HG02938 (cell line): ENCODE results near the gene FRMD1.

Source experiments
- ATAC-seq: cut with Tn5 transposase; IDR thresholded peaks from one replicate; pipeline ENCODE4 v1.9.1; 2021; ENCODE audit warnings: mild to moderate bottlenecking, moderate library complexity; ENCODE audit not compliant: unreplicated experiment

Gene FRMD1

GRCh38 chr6:168078943-168079405 lies at the start of gene FRMD1:
FRMD1 (minus strand) TSS chr6:168079212; CDS start chr6:168079094, 118 bp downstream.
- ATAC-seq: no peak

DNA sequence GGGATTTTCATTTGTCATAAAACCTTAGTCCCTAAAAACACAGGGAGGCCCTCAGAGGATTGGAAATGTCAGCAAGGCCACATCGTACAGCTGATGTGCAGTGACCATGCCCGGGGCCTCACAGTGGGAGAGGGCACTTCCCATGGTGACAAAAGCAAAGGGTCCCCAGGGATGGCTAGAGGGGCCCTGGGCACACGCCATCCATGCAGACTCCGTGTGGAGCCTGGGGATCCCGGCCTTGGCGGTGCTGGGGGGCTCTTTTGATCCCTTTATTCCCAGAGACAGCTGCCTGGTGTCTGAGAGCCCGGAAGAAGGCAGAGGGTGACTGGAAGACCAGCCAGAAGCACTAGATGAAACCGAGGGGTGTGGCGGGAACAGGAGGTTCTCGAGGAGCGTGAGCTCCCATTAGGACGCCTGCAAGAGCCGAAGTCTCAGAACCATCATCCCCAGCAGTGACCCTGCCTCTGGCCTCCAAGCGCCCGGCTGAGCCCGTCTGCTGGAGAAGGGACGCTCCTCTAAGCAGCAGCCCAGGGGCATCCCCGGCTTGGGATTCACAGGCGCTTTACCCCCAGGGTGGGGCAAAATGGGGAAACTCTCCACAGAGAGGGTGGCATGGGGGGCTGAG lies 49.1 kb upstream of the FRMD1 start:
- ATAC-seq: no peak

DNA sequence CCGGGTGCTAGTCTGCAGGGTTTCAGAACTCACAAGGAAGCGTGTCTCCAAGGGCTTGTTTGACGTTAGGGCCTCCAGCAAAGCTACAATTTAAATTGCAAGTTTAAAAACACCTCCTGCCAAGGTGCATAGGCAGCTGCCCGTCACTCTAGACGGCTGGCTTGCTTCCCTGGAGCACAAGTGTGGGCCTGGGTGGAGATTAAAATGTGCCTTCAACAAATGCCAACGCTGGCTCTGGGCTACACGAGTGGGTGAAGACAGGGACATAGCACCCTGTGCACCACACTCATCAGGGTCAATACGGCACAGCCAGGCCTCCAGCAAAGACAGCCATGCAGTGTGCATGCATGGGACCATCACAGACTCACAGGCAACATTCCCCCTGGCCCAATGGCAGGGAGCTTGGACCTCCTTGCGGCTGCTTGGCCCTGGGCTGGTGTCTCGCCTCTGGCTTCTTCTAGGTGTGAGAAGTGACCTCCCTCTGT lies 48.4 kb upstream of the FRMD1 start:
- no peak for ATAC-seq

DNA sequence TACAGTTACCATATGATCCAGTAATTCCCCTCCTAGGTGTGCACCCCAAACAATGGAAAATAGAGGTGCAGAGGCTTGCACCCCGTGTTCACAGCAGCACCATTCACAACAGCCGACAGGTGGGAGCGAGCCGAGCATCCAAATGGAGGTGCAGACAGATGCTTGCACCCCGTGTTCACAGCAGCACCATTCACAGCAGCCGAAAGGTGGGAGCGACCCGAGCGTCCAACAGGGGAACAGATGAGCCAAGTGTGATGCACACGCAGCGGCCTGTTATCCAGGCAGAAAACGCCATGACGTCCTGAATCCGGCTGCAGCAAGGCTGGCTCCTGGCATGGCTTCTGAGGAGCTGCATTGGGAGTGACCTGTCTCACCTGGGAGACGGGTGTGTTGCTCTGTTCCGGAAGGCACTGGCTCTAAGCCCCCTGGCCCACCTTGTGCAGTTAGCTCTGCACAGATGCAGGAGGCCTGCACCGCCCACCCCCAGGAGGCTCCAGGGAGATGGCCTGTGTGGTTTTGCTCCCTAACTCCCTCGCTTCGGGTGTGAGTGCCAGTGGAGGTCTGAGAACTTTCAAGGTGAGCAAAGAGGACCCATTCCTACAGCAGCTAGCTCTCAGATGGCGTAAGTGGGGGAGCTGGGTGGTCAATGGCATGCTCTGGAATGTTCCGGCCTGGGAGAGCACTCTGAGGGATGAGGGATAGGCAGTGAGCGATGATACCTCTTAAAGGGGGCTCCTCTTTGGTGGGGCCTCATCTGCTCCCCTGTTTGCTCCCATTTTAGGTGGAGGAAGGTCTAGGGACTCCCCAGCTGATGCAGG lies 47.8 kb upstream of the FRMD1 start:
- ATAC-seq: no peak

GRCh38 chr6:168125429-168126001 lies 46.5 kb upstream of the FRMD1 start:
- ATAC-seq: no peak

DNA sequence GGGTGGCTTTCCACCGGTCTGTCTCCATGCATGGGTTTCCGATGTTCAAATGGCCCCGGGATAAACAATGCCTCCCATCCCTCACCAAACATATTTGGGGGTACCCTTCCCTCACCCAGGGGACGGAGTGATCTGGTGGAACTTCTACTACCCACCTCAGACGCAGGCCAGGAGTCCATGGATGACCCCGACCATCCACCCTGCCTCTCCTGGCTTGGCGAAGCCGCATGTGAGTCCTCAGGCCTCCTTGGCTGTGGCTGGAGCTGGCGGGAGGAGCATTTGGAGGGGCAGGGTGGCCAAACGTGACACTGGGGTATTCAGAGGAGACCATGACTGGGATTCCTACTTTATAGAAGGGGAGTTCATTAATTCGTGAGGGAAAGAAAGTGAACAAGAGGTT lies 45.9 kb upstream of the FRMD1 start:
- ATAC-seq: no peak

DNA sequence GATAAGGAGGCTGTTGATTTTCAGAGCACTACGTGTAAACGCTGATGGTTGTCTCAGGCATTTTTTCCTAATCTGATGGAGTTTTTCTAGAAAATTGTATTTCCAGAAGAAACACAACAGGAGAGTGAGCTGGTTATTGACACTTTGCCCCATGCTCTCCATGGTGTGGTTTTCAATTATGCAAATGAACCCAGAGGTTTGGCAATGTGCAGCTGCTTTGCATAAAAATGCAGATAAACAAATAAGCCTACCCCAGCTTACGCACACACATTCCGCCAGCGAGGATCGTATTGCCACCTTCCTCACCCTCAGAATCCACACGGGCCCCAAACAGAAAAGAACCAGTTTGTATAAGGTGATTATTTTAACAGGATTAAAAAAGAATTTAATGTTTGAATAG lies 45.1 kb upstream of the FRMD1 start:
- no peak for ATAC-seq

GRCh38 chr6:168123165-168123911 lies 44.3 kb upstream of the FRMD1 start:
- ATAC-seq: no peak

GRCh38 chr6:168122521-168122920 lies 43.5 kb upstream of the FRMD1 start:
- ATAC-seq: no peak

GRCh38 chr6:168122011-168122410 lies 43.0 kb upstream of the FRMD1 start:
- ATAC-seq: no peak

- ATAC-seq: no peak
Measured at GRCh38 chr6:168121303-168121665, 42.3 kb upstream of the FRMD1 start.

DNA sequence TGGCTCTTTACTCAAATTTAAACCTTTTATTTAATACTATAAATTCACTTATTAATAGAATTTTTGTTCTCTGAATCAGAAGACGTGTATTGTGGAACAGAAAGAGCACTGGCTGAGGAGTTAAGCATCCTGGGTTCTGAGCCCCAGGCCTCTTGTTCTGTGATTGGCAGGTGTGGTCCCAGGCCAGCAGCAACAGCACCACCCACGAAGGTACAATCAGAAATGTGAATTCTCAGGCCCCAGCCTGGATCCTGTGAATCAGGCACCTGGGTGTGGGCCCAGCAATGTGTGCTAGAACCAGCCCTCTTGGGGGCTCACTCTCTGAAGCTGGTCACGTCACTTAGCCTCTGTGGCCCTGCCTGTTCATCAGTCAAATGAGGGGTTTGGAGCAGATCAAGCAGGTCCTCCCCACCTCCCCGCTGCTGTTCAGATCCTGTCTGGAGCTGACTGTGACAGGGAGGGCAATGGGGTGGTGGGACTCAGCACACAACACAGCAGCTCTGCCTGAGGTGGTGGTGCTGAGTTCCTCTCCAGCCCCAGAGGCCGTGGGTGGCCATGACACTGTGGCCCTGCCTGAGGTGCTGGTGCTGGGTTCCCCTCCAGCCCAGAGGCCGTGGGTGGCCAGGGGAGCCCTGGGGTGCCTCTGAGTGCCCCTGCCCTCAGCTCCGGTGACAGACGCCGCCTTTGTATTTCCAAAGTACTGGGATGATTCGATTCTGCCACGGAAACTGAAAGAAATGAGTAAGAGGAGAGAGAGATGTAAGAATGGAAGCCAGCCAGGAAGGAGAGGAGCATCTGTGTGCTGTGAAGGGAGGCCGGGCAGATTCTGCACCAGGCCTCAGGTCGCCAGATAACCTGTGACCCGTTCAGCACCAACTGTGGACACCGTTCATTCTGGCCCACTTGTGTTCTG lies 41.6 kb upstream of the FRMD1 start:
- no peak for ATAC-seq

- no peak for ATAC-seq
Measured at GRCh38 chr6:168119539-168119938, 40.5 kb upstream of the FRMD1 start.

DNA sequence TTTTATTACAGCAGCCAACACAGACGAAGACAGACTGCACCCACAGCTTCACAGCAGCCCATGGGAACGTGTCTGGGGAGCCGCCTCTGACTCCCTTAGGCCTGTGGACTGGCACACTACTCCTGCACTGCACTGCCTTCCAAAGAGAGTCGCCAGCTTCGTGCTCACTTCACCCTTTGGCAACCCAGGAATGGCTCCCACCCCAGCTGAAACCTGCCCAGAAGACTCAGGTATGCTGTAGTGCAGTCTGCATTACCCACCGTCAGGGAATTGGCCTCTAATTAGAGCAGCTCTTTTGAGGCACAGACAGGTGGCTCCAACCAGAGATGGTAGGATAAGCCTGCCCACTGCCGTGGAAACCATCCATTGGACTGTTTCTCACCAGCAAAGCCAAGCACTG lies 39.9 kb upstream of the FRMD1 start:
- ATAC-seq: no peak

DNA sequence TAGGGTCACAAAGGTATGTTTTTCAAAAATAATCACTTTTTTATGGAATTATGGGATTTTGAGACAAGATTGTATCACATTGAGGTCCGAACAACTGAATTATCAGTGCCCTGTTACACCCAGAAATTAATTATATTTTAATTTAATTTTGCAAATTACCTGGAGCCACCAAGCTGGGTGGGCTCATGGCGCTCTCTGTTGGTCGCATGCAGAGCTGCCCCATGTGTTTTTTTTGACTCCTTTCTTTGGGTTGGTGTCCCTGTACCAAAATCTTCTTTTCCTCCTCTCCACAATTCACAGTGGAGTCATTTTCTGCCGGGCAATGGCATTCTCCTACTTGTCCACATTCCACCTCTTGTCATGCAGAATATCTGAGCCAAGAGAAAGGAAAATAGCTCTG lies 38.9 kb upstream of the FRMD1 start:
- no peak for ATAC-seq

GRCh38 chr6:168116975-168117899 lies 38.2 kb upstream of the FRMD1 start:
- no peak for ATAC-seq

DNA sequence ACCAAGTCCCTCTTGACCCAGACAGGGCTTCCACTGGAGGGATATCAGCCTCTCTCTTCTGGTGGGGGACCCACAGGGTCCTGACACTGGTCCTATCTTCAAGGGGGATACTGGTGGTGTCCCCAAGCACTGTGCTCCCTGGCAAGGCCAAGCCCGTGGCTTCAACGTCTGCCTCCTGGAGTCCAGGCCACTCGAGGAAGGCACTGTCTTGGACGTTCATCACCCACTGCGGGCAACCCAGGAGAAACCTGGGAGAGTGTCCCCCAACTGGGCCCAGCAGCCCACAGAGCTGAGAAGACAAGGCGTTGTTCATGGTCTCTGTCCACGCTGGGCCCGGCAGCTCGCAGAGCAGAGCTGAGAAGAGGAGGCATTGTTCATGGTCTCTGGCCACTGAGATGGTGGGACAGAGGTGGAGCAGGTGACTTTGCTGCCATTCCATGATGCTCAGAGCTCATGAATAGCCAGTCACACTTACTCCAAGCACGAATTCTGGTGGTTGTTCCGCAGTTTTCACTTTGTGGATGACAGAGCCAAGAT lies 37.5 kb upstream of the FRMD1 start:
- ATAC-seq: no peak

DNA sequence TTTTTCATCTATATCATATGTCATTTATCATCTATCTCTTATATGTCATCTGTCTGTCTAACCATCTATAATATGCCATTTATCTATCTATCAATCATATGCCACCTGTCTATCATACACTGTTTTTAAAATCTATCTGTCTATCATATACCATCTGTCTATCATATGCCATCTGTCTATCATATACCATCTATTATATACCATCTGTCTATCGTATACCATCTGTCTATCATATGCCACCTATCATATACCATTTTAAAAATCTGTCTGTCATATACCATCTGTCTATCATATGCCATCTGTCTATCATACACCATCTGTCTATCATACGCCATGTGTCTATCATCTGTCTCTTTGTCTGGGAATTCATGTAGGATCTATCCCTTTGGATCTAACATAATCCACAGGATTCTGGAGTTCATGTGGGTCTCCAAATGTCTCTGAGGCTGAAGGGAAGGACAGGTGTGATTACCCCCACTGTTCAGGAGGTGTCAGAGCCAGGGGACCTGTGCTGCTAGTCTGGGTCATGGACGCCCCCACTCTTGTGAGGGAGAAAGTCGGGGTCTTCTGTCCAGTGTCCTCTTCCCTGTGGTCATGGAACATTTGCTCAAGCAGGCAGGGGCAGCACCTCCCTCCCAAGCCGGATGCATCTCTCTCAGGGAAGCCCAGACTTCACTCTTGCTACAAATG lies 36.9 kb upstream of the FRMD1 start:
- no peak for ATAC-seq
